DND-41 (cell line): ENCODE data around the gene HCAR3.
"Not testable (repeated sequence)": the region's sequence is repeated elsewhere in the genome, so short reads cannot be mapped to it uniquely, and the experiment has no call there.

ENCODE experiments used
- ATAC-seq: fragments of 200-7000 bp; cut with Tn5 transposase; 3 replicates; pipeline ENCODE4 v1.9.1; 2021; ENCODE audit warnings: low read depth; ENCODE audit not compliant: insufficient read depth
- DNase-seq: peaks from one replicate; pipeline ENCODE4 v3.0.0-alpha.2; 2020
- H2AFZ ChIP-seq: 2 replicates; pipeline ENCODE4 v1.6.0; 2012; ENCODE audit warnings: low read depth, low read length
- H3K27ac ChIP-seq: 2 replicates; pipeline ENCODE4 v1.5.1; 2012; ENCODE audit warnings: low read length, inconsistent platforms
- H3K27me3 ChIP-seq: fragments of 200-600 bp; sonication (generic); 2 replicates; pipeline ENCODE4 v1.6.0; 2012; ENCODE audit warnings: low read length, mild to moderate bottlenecking, inconsistent platforms; ENCODE audit not compliant: insufficient read depth, poor library complexity
- H3K36me3 ChIP-seq: 2 replicates; pipeline ENCODE4 v1.5.1; 2012; ENCODE audit warnings: low read length, inconsistent platforms; ENCODE audit not compliant: insufficient read depth
- H3K4me1 ChIP-seq: 2 replicates; pipeline ENCODE4 v1.5.1; 2012; ENCODE audit warnings: mild to moderate bottlenecking, low read length; ENCODE audit not compliant: insufficient read depth
- H3K4me2 ChIP-seq: 2 replicates; pipeline ENCODE4 v1.6.0; 2012; ENCODE audit warnings: mild to moderate bottlenecking, moderate library complexity, low read length, inconsistent platforms; ENCODE audit not compliant: insufficient read depth
- H3K4me3 ChIP-seq, 2 experiments: fragments of 200-600 bp in 1 of 2; shearing (Covaris generic) in 1 of 2; 2 replicates each; pipeline ENCODE4 v1.5.1; 2012 to 2016; ENCODE audit warnings: inconsistent platforms in 2 of 2, low read length in 2 of 2, mild to moderate bottlenecking in 2 of 2, low read depth in 1 of 2, moderate library complexity in 1 of 2
- H3K79me2 ChIP-seq: 2 replicates; pipeline ENCODE4 v1.6.0; 2012; ENCODE audit warnings: low read length, inconsistent platforms; ENCODE audit not compliant: insufficient read depth
- H3K9ac ChIP-seq: 2 replicates; pipeline ENCODE4 v1.6.0; 2012; ENCODE audit warnings: low read depth, mild to moderate bottlenecking, inconsistent platforms, low read length, moderate library complexity
- H3K9me3 ChIP-seq: 2 replicates; pipeline ENCODE4 v1.5.1; 2012; ENCODE audit warnings: low read length, moderate library complexity, mild to moderate bottlenecking, inconsistent platforms; ENCODE audit not compliant: insufficient read depth, severe bottlenecking
- H4K20me1 ChIP-seq: 2 replicates; pipeline ENCODE4 v1.6.0; 2012; ENCODE audit warnings: low read length; ENCODE audit not compliant: insufficient read depth
- EZH2 ChIP-seq: IDR thresholded peaks from 3 replicates; pipeline ENCODE4 v1.6.1; 2012; ENCODE audit warnings: borderline replicate concordance, low read depth, mild to moderate bottlenecking, moderate library complexity, low read length, inconsistent platforms; ENCODE audit not compliant: severe bottlenecking
- TF ChIP-seq, protein P1 (sequence below): IDR thresholded peaks from 2 replicates; pipeline ENCODE4 v1.5.1; 2012; ENCODE audit warnings: borderline replicate concordance, low read length, moderate library complexity, mild to moderate bottlenecking; ENCODE audit not compliant: poor library complexity, severe bottlenecking; ENCODE audit errors: extremely low read depth

HCAR3 gene

DNA sequence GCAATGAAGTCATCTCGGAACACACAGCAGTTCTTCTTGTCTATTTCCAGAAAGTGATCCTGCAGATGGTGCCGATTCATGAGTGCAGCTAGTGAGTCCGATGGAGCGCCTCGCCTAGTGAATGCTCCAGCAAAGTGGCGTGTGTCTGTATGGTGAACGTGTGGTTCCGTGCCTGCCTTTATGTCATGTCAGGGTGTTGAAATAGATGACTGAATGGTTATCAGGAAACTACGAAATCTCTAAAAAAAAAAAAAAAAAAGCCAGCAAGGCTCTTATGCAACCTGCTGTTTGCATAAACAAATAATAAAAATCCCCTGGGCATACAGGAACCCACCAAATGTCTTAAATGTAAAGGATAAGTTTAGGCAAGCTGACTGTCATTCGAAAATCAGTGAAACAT lies at the start of gene HCAR3:
HCAR3 (minus strand) TSS at position 154 of the 400 bp plus-strand sequence; CDS start at position 80, 74 bp downstream.
- not testable (repeated sequence) for H4K20me1 ChIP-seq, H3K79me2 ChIP-seq, DNase-seq, H3K4me2 ChIP-seq, H3K36me3 ChIP-seq, ATAC-seq, H2AFZ ChIP-seq, H3K27ac ChIP-seq, H3K4me3 ChIP-seq, H3K27me3 ChIP-seq, H3K4me1 ChIP-seq, H3K9ac ChIP-seq, H3K9me3 ChIP-seq

DNA sequence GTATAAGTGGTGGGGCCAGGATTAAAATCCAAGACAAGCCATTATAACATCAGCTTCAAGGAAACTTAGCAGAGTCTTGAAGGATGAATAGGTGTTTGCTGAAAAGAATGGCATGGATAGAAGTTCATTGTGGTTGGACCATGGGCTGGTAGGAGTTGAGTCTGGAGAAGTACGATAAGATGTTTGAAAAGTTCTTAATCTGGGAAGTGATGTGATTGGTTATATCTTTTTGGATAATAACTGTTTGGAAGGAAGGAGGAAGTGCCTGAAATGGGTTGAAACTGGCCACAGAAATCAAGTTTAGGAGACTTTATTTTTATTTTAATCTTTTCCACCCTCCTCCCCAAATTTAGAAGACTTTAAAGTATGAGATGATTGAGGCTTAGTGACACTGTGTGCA lies 41.0 kb upstream of the HCAR3 start:
- peaks cover 83% of the 10 kb centered on the region for H3K36me3 ChIP-seq
- DNase-seq (no peak), ATAC-seq (no peak)
- H3K9me3 ChIP-seq, result no peaks in the 10 kb centered on the region
- H2AFZ ChIP-seq, result no peak overlapping the region
- H4K20me1 ChIP-seq, result peaks cover 24% of the 10 kb centered on the region; the same call in 1 of the 2 replicates
- peaks cover 83% of the 10 kb centered on the region for H3K79me2 ChIP-seq
- H3K27ac ChIP-seq, result no peak overlapping the region
- H3K4me3 ChIP-seq, result no peak overlapping the region
- no peak overlapping the region for H3K4me2 ChIP-seq
- H3K4me1 ChIP-seq, result peaks cover 27% of the 10 kb centered on the region
- H3K9ac ChIP-seq, result no peak overlapping the region
- TF ChIP-seq EZH2, result no peak
- TF ChIP-seq, protein P1, sequence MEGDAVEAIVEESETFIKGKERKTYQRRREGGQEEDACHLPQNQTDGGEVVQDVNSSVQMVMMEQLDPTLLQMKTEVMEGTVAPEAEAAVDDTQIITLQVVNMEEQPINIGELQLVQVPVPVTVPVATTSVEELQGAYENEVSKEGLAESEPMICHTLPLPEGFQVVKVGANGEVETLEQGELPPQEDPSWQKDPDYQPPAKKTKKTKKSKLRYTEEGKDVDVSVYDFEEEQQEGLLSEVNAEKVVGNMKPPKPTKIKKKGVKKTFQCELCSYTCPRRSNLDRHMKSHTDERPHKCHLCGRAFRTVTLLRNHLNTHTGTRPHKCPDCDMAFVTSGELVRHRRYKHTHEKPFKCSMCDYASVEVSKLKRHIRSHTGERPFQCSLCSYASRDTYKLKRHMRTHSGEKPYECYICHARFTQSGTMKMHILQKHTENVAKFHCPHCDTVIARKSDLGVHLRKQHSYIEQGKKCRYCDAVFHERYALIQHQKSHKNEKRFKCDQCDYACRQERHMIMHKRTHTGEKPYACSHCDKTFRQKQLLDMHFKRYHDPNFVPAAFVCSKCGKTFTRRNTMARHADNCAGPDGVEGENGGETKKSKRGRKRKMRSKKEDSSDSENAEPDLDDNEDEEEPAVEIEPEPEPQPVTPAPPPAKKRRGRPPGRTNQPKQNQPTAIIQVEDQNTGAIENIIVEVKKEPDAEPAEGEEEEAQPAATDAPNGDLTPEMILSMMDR, result no peak
- H3K27me3 ChIP-seq, result no peaks in the 10 kb centered on the region

DNA sequence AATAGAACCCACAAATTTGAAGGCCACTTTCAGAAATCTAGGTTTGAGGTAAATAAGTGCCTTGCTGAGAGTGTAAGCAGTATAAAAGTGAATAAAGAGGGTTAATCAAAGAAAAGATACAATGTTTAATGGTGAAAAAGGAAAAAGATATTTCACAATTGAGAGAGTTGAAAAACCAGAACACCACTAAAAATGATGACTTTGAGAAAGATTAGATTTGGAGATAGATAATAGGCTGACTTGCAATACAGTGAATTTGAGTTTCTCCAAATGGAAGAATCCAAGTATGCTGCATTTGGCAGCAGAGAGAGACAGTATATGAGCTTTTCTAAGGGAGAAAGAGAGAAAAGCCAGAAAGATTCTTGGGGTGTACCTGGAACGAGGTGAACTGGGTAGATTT lies 38.2 kb upstream of the HCAR3 start:
- Histone ChIP-seq H3K27ac (no peak overlapping the region), H3K9ac (peak overlapping the region; percentile 86; the same call in 1 of the 2 replicates), H3K36me3 (peaks cover 64% of the 10 kb centered on the region), H3K4me1 (peaks cover 37% of the 10 kb centered on the region), H3K4me3 (no peak overlapping the region), H4K20me1 (peaks cover 17% of the 10 kb centered on the region; the same call in 1 of the 2 replicates), H3K79me2 (peaks cover 67% of the 10 kb centered on the region), H2AFZ (no peak overlapping the region), H3K27me3 (no peaks in the 10 kb centered on the region), H3K9me3 (no peaks in the 10 kb centered on the region), H3K4me2 (peak overlapping the region; percentile 88; the same call in 1 of the 2 replicates)
- DNase-seq (no peak), ATAC-seq (no peak)
- no peak for TF ChIP-seq EZH2
- TF ChIP-seq, protein P1, result no peak

DNA sequence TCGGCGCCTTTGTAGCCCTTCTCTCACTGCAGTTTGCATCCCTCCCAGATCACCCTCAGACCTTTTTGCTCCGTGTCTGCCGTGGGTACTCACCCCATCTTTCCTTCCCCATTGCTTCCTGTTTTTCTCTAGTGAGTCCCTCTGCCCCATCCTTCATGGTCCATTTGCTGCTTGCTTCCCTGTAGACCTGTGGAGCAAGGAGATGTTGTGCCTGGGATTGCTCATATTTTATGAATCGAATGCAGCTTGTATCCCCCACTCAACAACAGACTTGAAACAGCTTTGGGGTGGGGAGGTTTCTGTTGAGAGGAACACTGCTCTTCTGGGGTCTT lies 36.7 kb upstream of the HCAR3 start:
- peak overlapping the region; percentile 79 for H2AFZ ChIP-seq
- peak overlapping the region; percentile 68 to 75 for H3K4me3 ChIP-seq
- ATAC-seq, result no peak; the same call in 2 of the 3 replicates
- peaks cover 37% of the 10 kb centered on the region for H3K4me1 ChIP-seq
- H3K9ac ChIP-seq, result peak overlapping the region; percentile 86
- peaks cover 12% of the 10 kb centered on the region; the same call in 1 of the 2 replicates for H4K20me1 ChIP-seq
- H3K27me3 ChIP-seq, result no peaks in the 10 kb centered on the region
- DNase-seq, result no peak
- TF ChIP-seq, protein P1, result no peak
- no peaks in the 10 kb centered on the region for H3K9me3 ChIP-seq
- H3K36me3 ChIP-seq, result peaks cover 51% of the 10 kb centered on the region
- peak overlapping the region; percentile 88 for H3K4me2 ChIP-seq
- peaks cover 52% of the 10 kb centered on the region for H3K79me2 ChIP-seq
- peak overlapping the region; percentile 79 for H3K27ac ChIP-seq
